IPS-18c (cell line): Measurements from ENCODE around the gene DHX32.

Experiments used
- H3K4me3 ChIP-seq: 2 replicates; pipeline ENCODE4 v1.7.0; 2013; ENCODE audit warnings: low read depth, mild to moderate bottlenecking, low read length, moderate library complexity; ENCODE audit not compliant: insufficient read depth
- H3K9me3 ChIP-seq: one replicate; pipeline ENCODE4 v1.6.1; 2013; ENCODE audit warnings: mild to moderate bottlenecking, low read length, moderate library complexity; ENCODE audit not compliant: control insufficient read depth, insufficient read depth

The DHX32 gene

DNA sequence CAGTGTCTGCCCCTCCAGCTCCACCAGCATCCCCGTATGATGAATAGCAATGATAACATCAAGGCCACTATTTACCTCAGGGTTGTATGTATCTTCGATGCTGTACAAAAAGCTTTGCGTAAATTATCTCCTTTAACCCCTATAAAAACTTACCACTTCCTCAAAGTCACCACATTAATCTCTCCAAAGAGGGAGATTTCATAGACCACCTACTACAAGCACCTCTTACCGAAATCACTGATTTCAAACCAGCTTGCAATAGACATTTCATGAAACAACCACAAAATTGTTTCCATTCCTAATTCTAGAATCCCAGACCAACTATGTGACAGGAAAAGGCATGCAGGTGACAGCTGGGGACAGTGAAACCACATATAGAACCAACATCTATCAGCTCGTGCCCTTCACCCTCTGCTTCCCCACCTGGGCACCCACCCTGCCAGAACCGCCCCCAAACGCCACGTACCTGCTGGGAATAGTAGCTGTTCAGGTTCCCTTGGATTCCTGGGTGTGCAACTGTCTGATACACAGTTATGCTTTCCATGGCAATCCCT is 85.4 kb downstream of the DHX32 start:
- Histone ChIP-seq H3K9me3 (no peaks in the 10 kb centered on the region), H3K4me3 (no peak overlapping the region)

DNA sequence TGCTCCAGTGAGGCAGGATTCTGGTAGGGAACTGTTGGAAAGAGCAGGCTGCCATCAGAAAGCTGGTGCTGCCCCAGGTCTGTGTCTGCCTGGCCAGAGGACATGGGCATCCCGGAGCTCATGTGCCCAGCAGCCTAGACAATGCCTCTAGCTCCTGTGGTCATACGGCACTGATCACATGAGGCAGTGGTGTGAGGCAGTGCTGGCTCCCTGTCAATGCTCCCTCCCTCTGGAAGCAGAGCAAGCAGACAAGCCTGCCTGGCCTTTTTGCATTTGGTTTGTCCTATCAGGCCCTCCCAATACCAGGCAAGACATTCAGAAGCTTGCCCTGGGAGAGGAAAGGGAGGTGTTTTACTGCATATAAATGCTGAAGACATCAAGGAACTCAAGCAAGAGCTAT is 86.0 kb downstream of the DHX32 start:
- no peak overlapping the region for H3K4me3 ChIP-seq
- no peaks in the 10 kb centered on the region for H3K9me3 ChIP-seq

DNA sequence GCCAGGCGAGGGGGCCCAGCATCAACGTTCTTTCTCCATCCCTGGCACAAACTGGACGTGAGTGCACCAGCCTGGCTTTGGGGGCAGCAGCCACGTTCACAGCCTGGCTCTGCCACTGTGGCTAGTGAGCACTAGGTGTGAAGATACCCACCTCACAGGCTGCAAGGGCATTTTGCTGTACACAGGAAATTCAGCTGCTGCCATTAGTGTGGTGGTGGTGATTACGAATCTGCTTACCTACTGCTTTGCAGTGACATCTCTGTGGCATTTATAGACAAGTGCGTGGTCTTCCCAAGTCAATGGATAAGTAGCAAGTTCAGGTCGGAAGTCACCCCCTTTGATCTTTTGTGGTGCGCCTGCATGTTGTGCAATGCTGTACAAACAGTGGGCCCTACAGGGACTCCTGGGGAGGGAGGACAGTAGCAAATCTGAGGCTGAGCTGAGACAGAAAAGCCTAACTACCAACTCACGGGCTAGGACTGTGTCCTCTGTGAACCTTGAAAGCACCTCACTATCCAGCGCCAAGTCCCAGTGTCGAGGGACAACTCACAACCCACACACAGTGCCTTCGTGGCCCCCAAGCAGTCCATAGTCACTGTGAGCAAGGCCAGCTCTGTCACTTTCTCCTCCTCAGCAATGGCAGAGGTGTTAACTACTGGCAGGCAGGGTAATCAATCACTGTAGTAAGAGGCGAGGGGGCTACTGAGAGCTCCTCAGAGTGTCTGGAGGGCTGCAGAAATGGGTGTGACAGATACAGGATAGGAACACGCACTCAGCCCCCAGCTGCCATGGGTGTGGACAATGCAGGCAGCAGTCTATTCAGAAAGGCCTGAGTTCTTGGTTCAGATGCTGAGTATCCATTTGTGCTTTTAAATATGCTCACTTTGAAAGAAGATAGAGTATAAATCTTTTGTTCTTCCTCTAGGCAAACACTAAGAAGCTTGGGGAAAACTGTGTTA is 88.5 kb downstream of the DHX32 start:
- Histone ChIP-seq H3K9me3 (no peaks in the 10 kb centered on the region), H3K4me3 (no peak overlapping the region)

DNA sequence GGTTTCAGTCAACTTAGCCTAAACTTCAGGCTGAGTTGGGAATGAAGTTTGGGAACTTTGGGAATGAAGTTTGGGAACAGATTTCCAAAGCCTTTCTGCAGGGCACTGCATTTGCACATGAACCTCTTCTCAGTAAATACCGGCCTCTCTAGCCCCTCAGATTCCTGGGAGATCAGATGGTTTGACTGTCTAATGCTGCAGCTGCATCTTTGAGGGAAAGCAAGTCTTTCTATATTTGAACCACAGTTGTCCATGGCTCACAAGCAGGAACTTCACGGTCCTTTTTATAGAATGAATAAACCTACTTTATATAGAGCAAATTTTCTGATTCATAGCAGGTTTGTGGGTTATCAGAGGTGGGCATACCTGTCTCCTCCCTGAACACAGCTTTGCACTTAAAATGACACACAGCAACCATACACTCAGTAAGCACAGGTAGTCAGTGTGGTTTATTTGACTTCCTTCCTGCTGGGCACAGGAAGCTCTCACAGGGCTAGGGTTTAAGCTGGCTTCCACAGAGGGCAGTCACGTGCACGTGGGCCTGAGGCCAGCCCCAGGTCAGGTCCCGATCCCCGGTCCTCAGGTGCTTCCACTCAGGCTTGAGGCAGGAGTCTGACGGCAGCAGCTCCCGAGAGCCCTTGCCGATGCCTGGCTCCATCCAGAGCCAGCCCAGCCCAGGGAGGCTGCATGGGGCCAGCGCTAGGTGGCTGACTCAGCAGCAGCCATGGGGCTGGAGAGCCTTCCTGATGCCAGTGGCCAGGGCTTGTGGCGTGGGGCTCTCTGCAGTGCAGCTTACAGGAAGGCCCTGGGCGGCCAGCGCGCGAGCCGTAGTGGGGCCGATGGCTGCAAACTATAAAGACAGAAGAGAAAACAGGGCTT is 92.7 kb downstream of the DHX32 start:
- Histone ChIP-seq H3K4me3 (no peak overlapping the region), H3K9me3 (no peaks in the 10 kb centered on the region)
